Activated T-cell treated with anti-CD3 and anti-CD28 coated beads, Interleukin-2, amount 50 U/mL, for 4 hours (primary cell): ENCODE results near the gene ACTN1. TPM values are rescaled to one million over a fixed set of nuclear protein-coding genes. Genes with fewer than 3 reads are reported as not detected.
A peak's percentile ranks its signal among the peaks of the same experiment; 100 is the strongest.

Experiments
- ATAC-seq, 2 donors: fragments of 200-7000 bp; cut with Tn5 transposase; one replicate each; pipeline ENCODE4 v1.10.0; 2021
- DNase-seq: peaks from one replicate; pipeline ENCODE4 v3.0.0-alpha.2; 2020
- H3K27me3 Mint-ChIP-seq: one replicate; pipeline ENCODE4 v1.8.0; 2021; ENCODE audit warnings: low read depth, mixed read lengths
- H3K36me3 Mint-ChIP-seq: one replicate; pipeline ENCODE4 v1.8.0; 2022; ENCODE audit warnings: mixed read lengths; ENCODE audit not compliant: insufficient read depth
- H3K4me1 Mint-ChIP-seq: one replicate; pipeline ENCODE4 v1.8.0; 2021; ENCODE audit warnings: low read depth, mixed read lengths
- H3K4me3 Mint-ChIP-seq: one replicate; pipeline ENCODE4 v1.8.0; 2021; ENCODE audit warnings: mild to moderate bottlenecking, moderate library complexity, mixed read lengths
- H3K9me3 Mint-ChIP-seq: one replicate; pipeline ENCODE4 v1.8.0; 2021; ENCODE audit warnings: mixed read lengths
- total RNA-seq, 3 donors: library from RNA; stranded (reverse); gene quantifications; one replicate each; pipeline ENCODE4 v1.2.1, GENCODE V29; 2021

The ACTN1 gene
- total RNA-seq, 3 donors from 2014 or later = 47.0 to 77.1 (median 56.2) TPM

GRCh38 chr14:68945190-68945584, 33.9 kb downstream of the ACTN1 start:
- no peak for ATAC-seq
- DNase-seq = no peak
- Mint-ChIP-seq H3K4me3 (no peak overlapping the region), H3K36me3 (no peaks in the 10 kb centered on the region), H3K9me3 (no peaks in the 10 kb centered on the region), H3K27me3 (no peaks in the 10 kb centered on the region), H3K4me1 (peaks cover 66% of the 10 kb centered on the region)

- no peaks in the 10 kb centered on the region for H3K27me3 Mint-ChIP-seq
- DNase-seq (no peak), ATAC-seq (no peak)
- no peak overlapping the region for H3K4me3 Mint-ChIP-seq
- peaks cover 62% of the 10 kb centered on the region for H3K4me1 Mint-ChIP-seq
- no peaks in the 10 kb centered on the region for H3K36me3 Mint-ChIP-seq
- no peaks in the 10 kb centered on the region for H3K9me3 Mint-ChIP-seq
Observed at GRCh38 chr14:68944162-68944561, 34.9 kb downstream of the ACTN1 start.

GRCh38 chr14:68943107-68943506, 36.0 kb downstream of the ACTN1 start:
- H3K9me3 Mint-ChIP-seq = no peaks in the 10 kb centered on the region
- ATAC-seq = no peak
- no peak overlapping the region for H3K4me3 Mint-ChIP-seq
- no peaks in the 10 kb centered on the region for H3K36me3 Mint-ChIP-seq
- no peak for DNase-seq
- H3K27me3 Mint-ChIP-seq = no peaks in the 10 kb centered on the region
- H3K4me1 Mint-ChIP-seq = peaks cover 63% of the 10 kb centered on the region

- Mint-ChIP-seq H3K36me3 (no peaks in the 10 kb centered on the region), H3K27me3 (no peaks in the 10 kb centered on the region), H3K4me1 (peaks cover 67% of the 10 kb centered on the region), H3K9me3 (no peaks in the 10 kb centered on the region), H3K4me3 (no peak overlapping the region)
- ATAC-seq (no peak), DNase-seq (no peak)
Observed at GRCh38 chr14:68942296-68943035, 36.6 kb downstream of the ACTN1 start.

- peaks cover 64% of the 10 kb centered on the region for H3K4me1 Mint-ChIP-seq
- H3K27me3 Mint-ChIP-seq = no peaks in the 10 kb centered on the region
- no peaks in the 10 kb centered on the region for H3K36me3 Mint-ChIP-seq
- DNase-seq (no peak), ATAC-seq (no peak)
- no peak overlapping the region for H3K4me3 Mint-ChIP-seq
- H3K9me3 Mint-ChIP-seq = no peaks in the 10 kb centered on the region
Observed at GRCh38 chr14:68941820-68942219, 37.3 kb downstream of the ACTN1 start.

GRCh38 chr14:68940614-68941185, 38.4 kb downstream of the ACTN1 start:
- DNase-seq = no peak
- Mint-ChIP-seq H3K4me1 (peaks cover 61% of the 10 kb centered on the region), H3K27me3 (no peaks in the 10 kb centered on the region), H3K9me3 (no peaks in the 10 kb centered on the region), H3K36me3 (no peaks in the 10 kb centered on the region), H3K4me3 (no peak overlapping the region)
- no peak for ATAC-seq

GRCh38 chr14:68939893-68940613, 39.0 kb downstream of the ACTN1 start:
- no peak overlapping the region for H3K4me3 Mint-ChIP-seq
- H3K9me3 Mint-ChIP-seq = no peaks in the 10 kb centered on the region
- H3K27me3 Mint-ChIP-seq = no peaks in the 10 kb centered on the region
- DNase-seq = no peak
- peaks cover 56% of the 10 kb centered on the region for H3K4me1 Mint-ChIP-seq
- peak; percentile 20 to 28 for ATAC-seq
- no peaks in the 10 kb centered on the region for H3K36me3 Mint-ChIP-seq

GRCh38 chr14:68939181-68939892, 39.8 kb downstream of the ACTN1 start:
- DNase-seq = no peak
- Mint-ChIP-seq H3K4me1 (peaks cover 53% of the 10 kb centered on the region), H3K27me3 (no peaks in the 10 kb centered on the region), H3K36me3 (no peaks in the 10 kb centered on the region), H3K9me3 (no peaks in the 10 kb centered on the region), H3K4me3 (no peak overlapping the region)
- ATAC-seq = no peak

GRCh38 chr14:68938271-68939150, 40.6 kb downstream of the ACTN1 start:
- H3K27me3 Mint-ChIP-seq = no peaks in the 10 kb centered on the region
- DNase-seq = no peak
- no peak overlapping the region for H3K4me3 Mint-ChIP-seq
- peaks cover 53% of the 10 kb centered on the region for H3K4me1 Mint-ChIP-seq
- H3K9me3 Mint-ChIP-seq = no peaks in the 10 kb centered on the region
- no peak for ATAC-seq
- H3K36me3 Mint-ChIP-seq = no peaks in the 10 kb centered on the region

- Mint-ChIP-seq H3K36me3 (no peaks in the 10 kb centered on the region), H3K4me1 (peaks cover 51% of the 10 kb centered on the region), H3K27me3 (no peaks in the 10 kb centered on the region), H3K4me3 (no peak overlapping the region), H3K9me3 (no peaks in the 10 kb centered on the region)
- ATAC-seq = peak; percentile 41 to 53
- no peak for DNase-seq
Observed at GRCh38 chr14:68937471-68938270, 41.4 kb downstream of the ACTN1 start.

- H3K4me1 Mint-ChIP-seq = peaks cover 54% of the 10 kb centered on the region
- H3K27me3 Mint-ChIP-seq = no peaks in the 10 kb centered on the region
- no peaks in the 10 kb centered on the region for H3K9me3 Mint-ChIP-seq
- H3K36me3 Mint-ChIP-seq = no peaks in the 10 kb centered on the region
- DNase-seq (no peak), ATAC-seq (no peak)
- no peak overlapping the region for H3K4me3 Mint-ChIP-seq
Observed at GRCh38 chr14:68936980-68937379, 42.1 kb downstream of the ACTN1 start.

- Mint-ChIP-seq H3K4me1 (peaks cover 53% of the 10 kb centered on the region), H3K27me3 (no peaks in the 10 kb centered on the region), H3K4me3 (no peak overlapping the region), H3K9me3 (no peaks in the 10 kb centered on the region), H3K36me3 (no peaks in the 10 kb centered on the region)
- ATAC-seq = no peak
- no peak for DNase-seq
Observed at GRCh38 chr14:68936476-68936875, 42.6 kb downstream of the ACTN1 start.

- Mint-ChIP-seq H3K4me3 (no peak overlapping the region), H3K27me3 (no peaks in the 10 kb centered on the region), H3K36me3 (no peaks in the 10 kb centered on the region), H3K9me3 (no peaks in the 10 kb centered on the region), H3K4me1 (peaks cover 55% of the 10 kb centered on the region)
- DNase-seq (no peak), ATAC-seq (no peak)
Observed at GRCh38 chr14:68935761-68936214, 43.3 kb downstream of the ACTN1 start.
